ENCODE data around the gene ATAD1. TPM values are rescaled to one million over a fixed set of nuclear protein-coding genes. Genes with fewer than 3 reads are reported as not detected.
"Not testable (repeated sequence)": the region's sequence is repeated elsewhere in the genome, so short reads cannot be mapped to it uniquely, and the experiment has no call there.

ATAD1 gene
- total and polyA plus RNA-seq, 2 donors (not counting 1 experiment from before 2014, with no cell fraction given) = 34.7 to 49.0 TPM

DNA sequence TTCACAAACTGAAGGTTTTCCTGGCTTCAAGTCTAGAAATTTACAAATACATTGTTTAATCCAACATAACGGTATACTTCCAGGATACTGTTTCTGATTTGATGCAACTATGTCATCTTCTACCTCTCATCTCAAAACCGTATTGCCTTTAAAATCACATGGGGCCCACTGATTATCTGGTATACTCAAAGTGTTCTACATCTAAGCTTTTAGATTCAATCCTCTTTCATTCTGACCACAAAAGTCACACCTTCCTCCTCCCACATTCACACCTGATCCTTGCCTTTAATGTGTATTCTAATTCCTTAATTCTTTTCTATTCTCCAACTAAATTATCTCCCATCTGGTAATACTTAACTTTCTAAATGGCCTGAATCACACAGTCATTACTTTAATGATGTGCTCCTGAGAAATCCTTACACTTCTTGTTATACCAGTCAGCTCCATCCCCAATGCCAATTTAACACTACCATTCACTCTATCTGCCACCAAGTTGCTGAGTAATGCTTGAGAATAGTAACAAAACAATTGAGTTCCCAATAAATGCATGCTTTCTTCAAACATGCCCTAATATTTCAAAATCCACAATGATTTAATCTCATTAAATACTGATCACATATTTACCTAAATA, 13.0 kb downstream of the ATAD1 start:
- Histone ChIP-seq H3K79me2 (ENCODE audit: control insufficient read depth, insufficient read depth, low read length) (peaks cover 8% of the 10 kb centered on the region), H3K9me3 (ENCODE audit: control insufficient read depth, insufficient read depth, low read depth, low read length) (no peaks in the 10 kb centered on the region), H3K9ac (ENCODE audit: insufficient read depth, low read length) (no peak overlapping the region)

DNA sequence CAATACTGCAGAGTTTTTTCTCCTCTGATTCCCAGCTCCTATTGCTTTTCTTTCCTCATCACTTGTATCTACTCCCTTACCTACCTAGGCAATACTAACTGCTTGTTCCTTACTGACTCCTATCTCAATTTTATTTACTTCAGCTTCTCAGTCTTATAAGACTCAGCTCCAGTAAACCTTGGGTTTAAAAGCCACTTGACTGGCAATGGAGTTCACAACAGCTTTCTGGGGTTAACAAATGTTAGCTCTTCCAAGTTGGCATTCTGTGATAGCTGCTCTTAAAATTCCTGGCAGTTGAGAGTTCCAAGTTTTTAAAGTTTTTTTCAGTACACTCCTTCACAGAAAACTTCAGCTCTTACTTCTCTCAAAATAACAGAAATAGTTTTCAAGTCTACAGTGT, 14.2 kb downstream of the ATAD1 start:
- no peak for DNase-seq (ENCODE audit: low read depth in 2 of 2)
- Histone ChIP-seq H3K27ac (ENCODE audit: insufficient read depth, low read length) (no peak overlapping the region), H3K4me3 (replicated peaks in 1 of 4; ENCODE audit: control extremely low read depth in 1 of 4, insufficient read depth in 1 of 4, low read depth in 3 of 4, low read length in 4 of 4) (no peak overlapping the region), H3K79me2 (ENCODE audit: control insufficient read depth, insufficient read depth, low read length) (peaks cover 8% of the 10 kb centered on the region), H3K9ac (ENCODE audit: insufficient read depth, low read length) (no peak overlapping the region), H2AFZ (ENCODE audit: low read length) (no peak overlapping the region), H4K20me1 (ENCODE audit: control insufficient read depth, extremely low read depth, insufficient read depth, low read length) (no peaks in the 10 kb centered on the region), H3K9me3 (ENCODE audit: control insufficient read depth, insufficient read depth, low read depth, low read length) (no peaks in the 10 kb centered on the region), H3K27me3 (ENCODE audit: control insufficient read depth, insufficient read depth, low read length) (no peaks in the 10 kb centered on the region), H3K36me3 (ENCODE audit: control insufficient read depth, insufficient read depth, low read length) (peaks cover 2% of the 10 kb centered on the region), H3K4me1 (ENCODE audit: control insufficient read depth, extremely low read depth, insufficient read depth, low read length) (no peaks in the 10 kb centered on the region), H3K4me2 (ENCODE audit: extremely low read depth, insufficient read depth, low read length) (no peak overlapping the region)
- TF ChIP-seq, protein P1, sequence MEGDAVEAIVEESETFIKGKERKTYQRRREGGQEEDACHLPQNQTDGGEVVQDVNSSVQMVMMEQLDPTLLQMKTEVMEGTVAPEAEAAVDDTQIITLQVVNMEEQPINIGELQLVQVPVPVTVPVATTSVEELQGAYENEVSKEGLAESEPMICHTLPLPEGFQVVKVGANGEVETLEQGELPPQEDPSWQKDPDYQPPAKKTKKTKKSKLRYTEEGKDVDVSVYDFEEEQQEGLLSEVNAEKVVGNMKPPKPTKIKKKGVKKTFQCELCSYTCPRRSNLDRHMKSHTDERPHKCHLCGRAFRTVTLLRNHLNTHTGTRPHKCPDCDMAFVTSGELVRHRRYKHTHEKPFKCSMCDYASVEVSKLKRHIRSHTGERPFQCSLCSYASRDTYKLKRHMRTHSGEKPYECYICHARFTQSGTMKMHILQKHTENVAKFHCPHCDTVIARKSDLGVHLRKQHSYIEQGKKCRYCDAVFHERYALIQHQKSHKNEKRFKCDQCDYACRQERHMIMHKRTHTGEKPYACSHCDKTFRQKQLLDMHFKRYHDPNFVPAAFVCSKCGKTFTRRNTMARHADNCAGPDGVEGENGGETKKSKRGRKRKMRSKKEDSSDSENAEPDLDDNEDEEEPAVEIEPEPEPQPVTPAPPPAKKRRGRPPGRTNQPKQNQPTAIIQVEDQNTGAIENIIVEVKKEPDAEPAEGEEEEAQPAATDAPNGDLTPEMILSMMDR (conservative IDR thresholded peaks at IDR 0.05 in 1 of 2, IDR thresholded peaks at IDR 0.05 in 1 of 2; ENCODE audit: low read depth in 1 of 2, low read length in 2 of 2) = no peak
- no peak for TF ChIP-seq EZH2 (IDR thresholded peaks at IDR 0.05; ENCODE audit: low read length, missing control alignments)

More for the DNA sequence above, 13.0 kb downstream of the ATAD1 start:
- Histone ChIP-seq H3K4me2 (ENCODE audit: extremely low read depth, insufficient read depth, low read length) (no peak overlapping the region), H3K27ac (ENCODE audit: insufficient read depth, low read length) (no peak overlapping the region), H3K4me3 (replicated peaks in 1 of 4; ENCODE audit: control extremely low read depth in 1 of 4, insufficient read depth in 1 of 4, low read depth in 3 of 4, low read length in 4 of 4) (no peak overlapping the region), H4K20me1 (ENCODE audit: control insufficient read depth, extremely low read depth, insufficient read depth, low read length) (no peaks in the 10 kb centered on the region), H3K27me3 (ENCODE audit: control insufficient read depth, insufficient read depth, low read length) (no peaks in the 10 kb centered on the region), H2AFZ (ENCODE audit: low read length) (no peak overlapping the region), H3K4me1 (ENCODE audit: control insufficient read depth, extremely low read depth, insufficient read depth, low read length) (no peaks in the 10 kb centered on the region), H3K36me3 (ENCODE audit: control insufficient read depth, insufficient read depth, low read length) (peaks cover 2% of the 10 kb centered on the region)
- TF ChIP-seq, protein P1 (conservative IDR thresholded peaks at IDR 0.05 in 1 of 2, IDR thresholded peaks at IDR 0.05 in 1 of 2; ENCODE audit: low read depth in 1 of 2, low read length in 2 of 2) = no peak
- no peak for TF ChIP-seq EZH2 (IDR thresholded peaks at IDR 0.05; ENCODE audit: low read length, missing control alignments)
- no peak for DNase-seq (ENCODE audit: low read depth in 2 of 2)

DNA sequence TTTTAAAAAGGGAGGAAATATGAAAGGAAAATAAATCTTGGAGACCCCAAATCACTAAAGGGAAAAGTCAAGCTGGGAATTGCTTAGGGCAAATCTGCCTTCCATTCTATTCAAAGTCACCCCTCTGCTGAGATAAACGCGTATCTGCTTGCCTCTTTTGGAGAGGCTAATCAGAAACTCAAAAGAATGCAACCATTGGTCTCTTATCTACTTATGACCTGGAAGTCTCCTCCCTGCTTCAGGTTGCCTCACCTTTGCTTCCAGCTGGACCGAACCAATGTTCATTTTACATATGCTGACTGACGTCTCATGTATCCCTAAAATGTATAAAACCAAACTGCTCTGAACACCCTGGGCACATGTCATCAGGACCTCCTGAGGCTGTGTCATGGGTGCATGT, 14.7 kb downstream of the ATAD1 start:
- peaks cover 8% of the 10 kb centered on the region for H3K79me2 ChIP-seq (ENCODE audit: control insufficient read depth, insufficient read depth, low read length)
- DNase-seq (ENCODE audit: low read depth in 2 of 2) = no peak
- no peak for TF ChIP-seq EZH2 (IDR thresholded peaks at IDR 0.05; ENCODE audit: low read length, missing control alignments)
- TF ChIP-seq, protein P1 (conservative IDR thresholded peaks at IDR 0.05 in 1 of 2, IDR thresholded peaks at IDR 0.05 in 1 of 2; ENCODE audit: low read depth in 1 of 2, low read length in 2 of 2) = no peak
- no peak overlapping the region for H3K4me3 ChIP-seq (replicated peaks in 1 of 4; ENCODE audit: control extremely low read depth in 1 of 4, insufficient read depth in 1 of 4, low read depth in 3 of 4, low read length in 4 of 4)
- H4K20me1 ChIP-seq (ENCODE audit: control insufficient read depth, extremely low read depth, insufficient read depth, low read length) = no peaks in the 10 kb centered on the region
- peaks cover 2% of the 10 kb centered on the region for H3K36me3 ChIP-seq (ENCODE audit: control insufficient read depth, insufficient read depth, low read length)
- H2AFZ ChIP-seq (ENCODE audit: low read length) = no peak overlapping the region
- H3K27me3 ChIP-seq (ENCODE audit: control insufficient read depth, insufficient read depth, low read length) = no peaks in the 10 kb centered on the region
- no peak overlapping the region for H3K27ac ChIP-seq (ENCODE audit: insufficient read depth, low read length)
- H3K4me2 ChIP-seq (ENCODE audit: extremely low read depth, insufficient read depth, low read length) = no peak overlapping the region
- no peaks in the 10 kb centered on the region for H3K9me3 ChIP-seq (ENCODE audit: control insufficient read depth, insufficient read depth, low read depth, low read length)
- no peak overlapping the region for H3K9ac ChIP-seq (ENCODE audit: insufficient read depth, low read length)
- no peaks in the 10 kb centered on the region for H3K4me1 ChIP-seq (ENCODE audit: control insufficient read depth, extremely low read depth, insufficient read depth, low read length)

DNA sequence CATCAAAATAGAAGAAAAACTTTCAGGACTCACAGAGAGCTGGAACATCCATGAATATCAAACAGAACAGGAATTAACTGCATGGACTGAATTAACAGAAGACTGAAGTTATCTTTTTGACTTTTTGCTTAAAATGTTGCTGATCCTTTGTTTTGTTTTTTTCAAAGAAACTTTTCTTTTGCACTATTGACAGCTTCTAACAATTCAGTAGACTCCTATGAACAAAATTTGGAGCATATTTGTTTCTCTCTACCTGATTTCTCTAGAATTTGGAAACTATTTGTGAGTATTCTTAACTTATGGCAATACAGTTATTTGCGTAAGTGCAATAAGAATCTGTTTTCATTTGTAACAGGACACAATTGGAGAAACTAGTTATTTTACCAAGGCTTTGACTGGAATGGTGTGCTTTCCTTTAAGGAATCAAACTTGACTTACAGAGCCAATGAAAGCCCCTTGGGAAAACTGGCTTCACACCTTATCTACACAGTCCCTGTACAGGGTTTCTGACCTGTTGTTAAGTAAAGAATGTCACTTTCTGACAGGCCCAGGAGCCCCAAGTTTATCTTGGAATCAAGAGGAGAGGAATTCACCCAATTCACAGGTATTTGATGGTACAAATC, 16.1 kb downstream of the ATAD1 start:
- DNase-seq (ENCODE audit: low read depth in 2 of 2) = peak in 1 of 2 donors; percentile 7
- not testable (repeated sequence) for H4K20me1 ChIP-seq (ENCODE audit: control insufficient read depth, extremely low read depth, insufficient read depth, low read length); H3K9me3 ChIP-seq (ENCODE audit: control insufficient read depth, insufficient read depth, low read depth, low read length); H3K9ac ChIP-seq (ENCODE audit: insufficient read depth, low read length); H3K36me3 ChIP-seq (ENCODE audit: control insufficient read depth, insufficient read depth, low read length); H3K4me3 ChIP-seq (replicated peaks in 1 of 4; ENCODE audit: control extremely low read depth in 1 of 4, insufficient read depth in 1 of 4, low read depth in 3 of 4, low read length in 4 of 4); H3K4me2 ChIP-seq (ENCODE audit: extremely low read depth, insufficient read depth, low read length); H3K4me1 ChIP-seq (ENCODE audit: control insufficient read depth, extremely low read depth, insufficient read depth, low read length); H2AFZ ChIP-seq (ENCODE audit: low read length); H3K27ac ChIP-seq (ENCODE audit: insufficient read depth, low read length); H3K79me2 ChIP-seq (ENCODE audit: control insufficient read depth, insufficient read depth, low read length); H3K27me3 ChIP-seq (ENCODE audit: control insufficient read depth, insufficient read depth, low read length)

Measured in fibroblast of lung (primary cell).